Dermis blood vessel endothelial cell (primary cell): ENCODE data around the gene RASGRP2. TPM values are rescaled to one million over a fixed set of nuclear protein-coding genes. Genes with fewer than 3 reads are reported as not detected.

Source experiments
- DNase-seq: peaks from one replicate; pipeline ENCODE4 v3.0.0; 2010
- total RNA-seq: library from RNA; depleted of rRNA; stranded (reverse); fragments of >200 nt; gene quantifications from 2 replicates; pipeline ENCODE4 v1.2.3, GENCODE V29; 2014

The RASGRP2 gene
- total RNA-seq, 1 donor from 2014 or later = 2.9 TPM

- DNase-seq = no peak
Measured at GRCh38 chr11:64694026-64694755, 49.8 kb downstream of the RASGRP2 start.

GRCh38 chr11:64692764-64693331 lies 51.1 kb downstream of the RASGRP2 start:
- no peak for DNase-seq

- DNase-seq = no peak
Measured at GRCh38 chr11:64691543-64691942, 52.4 kb downstream of the RASGRP2 start.

- no peak for DNase-seq
Measured at GRCh38 chr11:64690235-64690634, 53.7 kb downstream of the RASGRP2 start.

GRCh38 chr11:64688534-64688982 lies 55.4 kb downstream of the RASGRP2 start:
- peak; percentile 90 for DNase-seq

- no peak for DNase-seq
Measured at GRCh38 chr11:64687643-64688533, 56.1 kb downstream of the RASGRP2 start.

- no peak for DNase-seq
Measured at GRCh38 chr11:64687204-64687603, 56.7 kb downstream of the RASGRP2 start.

- DNase-seq = no peak
Measured at GRCh38 chr11:64686466-64687170, 57.3 kb downstream of the RASGRP2 start.

- no peak for DNase-seq
Measured at GRCh38 chr11:64685536-64685935, 58.4 kb downstream of the RASGRP2 start.

GRCh38 chr11:64684357-64684756 lies 59.6 kb downstream of the RASGRP2 start:
- DNase-seq = no peak

GRCh38 chr11:64681171-64681570 lies 62.8 kb downstream of the RASGRP2 start:
- no peak for DNase-seq

GRCh38 chr11:64679846-64680245 lies 64.1 kb downstream of the RASGRP2 start:
- DNase-seq = no peak

GRCh38 chr11:64677441-64678023 lies 66.4 kb downstream of the RASGRP2 start:
- no peak for DNase-seq

Other genes starting within 250 kb of the RASGRP2 start
- not detected in 2 replicates for gene SLC22A11, start 188.2 kb downstream of the RASGRP2 start, total RNA-seq
- gene SLC22A12, start 152.9 kb downstream of the RASGRP2 start, total RNA-seq = not detected in 2 replicates
- not detected in 2 replicates for gene NRXN2, start 20.9 kb downstream of the RASGRP2 start, total RNA-seq
- gene PYGM, start 15.8 kb upstream of the RASGRP2 start, total RNA-seq = 0.23 and 0.34 TPM in 2 replicates
- 104 and 116 TPM in 2 replicates for gene SF1, start 34.4 kb upstream of the RASGRP2 start, total RNA-seq
- 46.1 and 93.6 TPM in 2 replicates for gene MAP4K2, start 59.1 kb upstream of the RASGRP2 start, total RNA-seq
- 20.1 and 38.7 TPM in 2 replicates for gene MEN1, start 66.4 kb upstream of the RASGRP2 start, total RNA-seq
- 0.34 and 0.37 TPM in 2 replicates for gene CDC42BPG, start 100.5 kb upstream of the RASGRP2 start, total RNA-seq
- gene EHD1, start 134.5 kb upstream of the RASGRP2 start, total RNA-seq = 75.9 and 125 TPM in 2 replicates
- 17.7 and 24.8 TPM in 2 replicates for gene ATG2A, start 173.1 kb upstream of the RASGRP2 start, total RNA-seq
- gene PPP2R5B, start 180.5 kb upstream of the RASGRP2 start, total RNA-seq = 14.1 and 15.0 TPM in 2 replicates
- gene GPHA2, start 191.8 kb upstream of the RASGRP2 start, total RNA-seq = not detected in 2 replicates
- gene MAJIN, start 228.0 kb upstream of the RASGRP2 start, total RNA-seq = 0.17 TPM in 1 of 2 replicates, not detected in the other